Heart left ventricle (tissue), 13 donors: ENCODE data around the gene TEAD1.

Experiments used
- CTCF ChIP-seq, 12 donors: fragments of 200-600 bp; sonication (generic) in 4 of 12; IDR thresholded peaks; one replicate each; pipeline versions ENCODE4 v1.5.0 to v1.8.0; 2018 to 2022; ENCODE audit warnings: antibody characterized with exemption in 12 of 12, mild to moderate bottlenecking in 5 of 12
- POLR2A ChIP-seq, 2 donors: fragments of 450-650 bp; IDR thresholded peaks; one replicate each; pipeline ENCODE4 v1.6.1; 2017; ENCODE audit warnings: antibody characterized with exemption in 2 of 2, mild to moderate bottlenecking in 2 of 2, moderate library complexity in 2 of 2
- donor health status: ischemic (EF 13 %, LVEDD 7.1; RV severe dilation, severe dysfunction).
- donor health status: DM: no; HTN: yes; CAD: no.
- donor health status: DM: no; HTN: no; CAD: no.
- donor health status: ischemic (EF 25% LVEDD 6.9; RV normal size, moderate dysfunction).
- donor health status: ischemic (EF 25% LVEDD 5.7; RV mildly dilated, moderate dysfunction).
- donor health status: ischemic (EF 35%, LVEDD 5.7; RV mildly dilated, moderate dysfunction).
- donor health status: nonischemic (EF 11% LVEDD 7.7; RV severe dilation, severe dysfunction).
- donor health status: DM: yes; HTN: yes; CAD: no.
- donor health status: PGD.
- donor health status: ischemic (EF 29% LVEDD 5.4; RV normal size, mild dysfunction).
- donor health status: nonischemic (EF 23%, LVEDD 6.1; RV moderate dilation, normal function).

- TF ChIP-seq CTCF (IDR thresholded peaks at IDR 0.05) = no peak
- no peak for TF ChIP-seq POLR2A (IDR thresholded peaks at IDR 0.05)
Measured at GRCh38 chr11:12876340-12876739, 202.1 kb downstream of the TEAD1 start.
